Peyer's patch (tissue), 4 donors: Measurements from ENCODE around the gene NRTN. TPM values are rescaled to one million over a fixed set of nuclear protein-coding genes. Genes with fewer than 3 reads are reported as not detected.

Experiments used
- DNase-seq, 3 donors: peaks; one replicate each; pipeline ENCODE4 v3.0.0-alpha.2; 2017 to 2019
- H3K27ac ChIP-seq, 4 donors: fragments of 200-600 bp; sonication (generic); one replicate each; pipeline ENCODE4 v1.5.1; 2016 to 2019
- H3K27me3 ChIP-seq, 2 donors: fragments of 200-600 bp; sonication (generic); one replicate each; pipeline ENCODE4 v1.5.1; 2019
- H3K36me3 ChIP-seq, 3 donors: fragments of 200-600 bp; sonication (generic); one replicate each; pipeline ENCODE4 v1.5.1; 2016 to 2019
- H3K4me1 ChIP-seq, 4 donors: fragments of 200-600 bp; sonication (generic); one replicate each; pipeline ENCODE4 v1.5.1; 2016 to 2019
- H3K4me3 ChIP-seq, 4 donors: fragments of 200-600 bp; sonication (generic); 1 replicate in 3 of 4; 2 replicates in 1 of 4; pipeline ENCODE4 v1.5.1; 2016 to 2019; ENCODE audit warnings: mild to moderate bottlenecking in 1 of 4
- H3K9me3 ChIP-seq, 4 donors: fragments of 200-600 bp; sonication (generic); one replicate each; pipeline ENCODE4 v1.5.1; 2016 to 2019; ENCODE audit warnings: mild to moderate bottlenecking in 1 of 4
- CTCF ChIP-seq, 6 experiments: fragments of 450-650 bp in 4 of 6; fragments of 200-600 bp in 2 of 6; sonication (generic) in 1 of 6; IDR thresholded peaks; one replicate each; pipeline ENCODE4 v1.5.1; 2017 to 2019; ENCODE audit warnings: antibody characterized with exemption in 6 of 6, mild to moderate bottlenecking in 3 of 6, moderate library complexity in 1 of 6
- POLR2A ChIP-seq, 2 donors: fragments of 450-650 bp; IDR thresholded peaks; one replicate each; pipeline ENCODE4 v1.5.1; 2017; ENCODE audit warnings: antibody characterized with exemption in 2 of 2, mild to moderate bottlenecking in 2 of 2, moderate library complexity in 2 of 2
- total RNA-seq, 4 donors: library from RNA; depleted of rRNA; stranded (reverse); fragments of >200 nt; gene quantifications; one replicate each; pipeline ENCODE4 v1.1.0, GENCODE V29; 2016

NRTN gene
- total RNA-seq, 4 donors from 2014 or later: 0.88 to 4.8 (median 3.5) TPM; not detected in 1

- no peak overlapping the region for H3K27ac ChIP-seq
- no peak for DNase-seq
- H3K4me3 ChIP-seq: no peak overlapping the region
- H3K9me3 ChIP-seq: no peaks in the 10 kb centered on the region
- no peaks in the 10 kb centered on the region for H3K27me3 ChIP-seq
- H3K4me1 ChIP-seq: peaks cover 0 to 7% (median 3%) of the 10 kb centered on the region in 4 donors
- H3K36me3 ChIP-seq: peaks cover 0 to 56% (median 0%) of the 10 kb centered on the region in 3 donors
- TF ChIP-seq CTCF (IDR thresholded peaks at IDR 0.05) (no peak), POLR2A (IDR thresholded peaks at IDR 0.05) (no peak)
Observed at GRCh38 chr19:5789351-5789761, 15.5 kb upstream of the NRTN start.

DNA sequence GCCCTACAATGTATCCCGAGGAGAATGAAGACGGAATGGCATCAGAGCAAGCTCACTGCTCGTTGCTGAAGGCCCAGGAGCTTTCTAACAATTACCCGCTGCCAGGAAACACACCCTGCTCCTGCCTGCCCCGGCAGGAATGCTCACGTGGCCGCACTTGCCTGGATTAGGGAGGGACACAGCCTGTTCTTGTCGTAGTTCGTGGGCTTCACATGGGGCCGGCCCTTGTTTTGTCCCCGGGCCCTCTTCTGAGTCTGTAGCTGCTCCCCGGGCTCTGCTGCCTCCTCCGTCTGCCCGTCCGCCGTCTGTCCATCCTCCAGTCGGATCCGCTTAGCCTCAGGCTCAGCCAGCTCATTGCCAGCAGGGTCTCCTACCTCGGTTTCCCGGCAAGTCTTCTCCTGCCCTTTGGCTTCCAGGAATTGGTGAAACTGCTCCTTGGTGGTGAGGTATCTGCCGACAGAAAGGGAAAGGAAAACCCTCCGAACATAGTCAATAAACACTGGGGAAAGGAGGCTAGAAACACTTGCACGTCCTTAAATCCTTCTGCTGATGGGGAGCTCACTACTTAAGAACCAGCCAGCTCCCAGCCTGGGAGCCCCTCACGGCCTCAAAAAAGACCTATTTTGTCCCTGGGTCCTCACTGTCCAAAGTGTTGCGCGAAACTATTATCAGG lies 14.8 kb upstream of the NRTN start:
- Histone ChIP-seq H3K36me3 (peaks cover 0 to 49% (median 0%) of the 10 kb centered on the region in 3 donors), H3K27me3 (no peaks in the 10 kb centered on the region), H3K4me3 (peak overlapping the region; percentile 69 to 89 (median 84)), H3K4me1 (peaks cover 0 to 7% (median 3%) of the 10 kb centered on the region in 4 donors), H3K27ac (peak overlapping the region; percentile 94 to 98 (median 96)), H3K9me3 (no peaks in the 10 kb centered on the region)
- no peak for DNase-seq
- TF ChIP-seq POLR2A (IDR thresholded peaks at IDR 0.05): no peak
- TF ChIP-seq CTCF (IDR thresholded peaks at IDR 0.05): no peak

- Histone ChIP-seq H3K4me1 (peaks cover 0 to 7% (median 3%) of the 10 kb centered on the region in 4 donors), H3K27ac (peak within 1 kb of the TSS; percentile 94 to 98 (median 96)), H3K27me3 (no peaks in the 10 kb centered on the region), H3K4me3 (peak within 1 kb of the TSS; percentile 69 to 89 (median 84)), H3K36me3 (peaks cover 0 to 41% (median 0%) of the 10 kb centered on the region in 3 donors), H3K9me3 (no peaks in the 10 kb centered on the region)
- TF ChIP-seq CTCF (IDR thresholded peaks at IDR 0.05): no peak
- peak; percentile 45 to 59 for TF ChIP-seq POLR2A (IDR thresholded peaks at IDR 0.05)
- peak; percentile 95 to 99 (median 96) for DNase-seq
Observed at GRCh38 chr19:5790559-5791520, 14.0 kb upstream of the NRTN start, which contains the start of gene DUS3L. Gene DUS3L (minus strand): TSS chr19:5791163. CDS start chr19:5791141, 22 bp downstream.

- Histone ChIP-seq H3K4me1 (peaks cover 0 to 7% (median 3%) of the 10 kb centered on the region in 4 donors), H3K27me3 (no peaks in the 10 kb centered on the region), H3K9me3 (no peaks in the 10 kb centered on the region), H3K4me3 (no peak overlapping the region), H3K27ac (no peak overlapping the region), H3K36me3 (peaks cover 0 to 27% (median 0%) of the 10 kb centered on the region in 3 donors)
- no peak for TF ChIP-seq POLR2A (IDR thresholded peaks at IDR 0.05)
- no peak for TF ChIP-seq CTCF (IDR thresholded peaks at IDR 0.05)
- DNase-seq: no peak
Observed at GRCh38 chr19:5792224-5792623, 12.6 kb upstream of the NRTN start.

- Histone ChIP-seq H3K9me3 (no peaks in the 10 kb centered on the region), H3K36me3 (peaks cover 0 to 18% (median 0%) of the 10 kb centered on the region in 3 donors), H3K4me3 (no peak overlapping the region), H3K27me3 (no peaks in the 10 kb centered on the region), H3K27ac (no peak overlapping the region), H3K4me1 (peaks cover 0 to 7% (median 3%) of the 10 kb centered on the region in 4 donors)
- DNase-seq: no peak
- TF ChIP-seq CTCF (IDR thresholded peaks at IDR 0.05) (no peak), POLR2A (IDR thresholded peaks at IDR 0.05) (no peak)
Observed at GRCh38 chr19:5793188-5793587, 11.7 kb upstream of the NRTN start.
